Measurements from ENCODE around the gene DNMT1.
A peak's percentile ranks its signal among the peaks of the same experiment; 100 is the strongest.

The DNMT1 gene

GRCh38 chr19:10122045-10122444 is 72.7 kb downstream of the DNMT1 start:
- Histone ChIP-seq H3K27ac (ENCODE audit: low read length) (no peak overlapping the region), H3K27me3 (replicated peaks; ENCODE audit: insufficient read depth, low read length) (no peaks in the 10 kb centered on the region), H3K4me1 (ENCODE audit: low read length) (peaks cover 6% of the 10 kb centered on the region; the same call in 1 of the 2 replicates), H3K9ac (ENCODE audit: low read length) (no peak overlapping the region), H3K9me2 (replicated peaks; ENCODE audit: insufficient read depth, low read length) (no peaks in the 10 kb centered on the region), H4K20me1 (ENCODE audit: insufficient read depth, low read length) (no peaks in the 10 kb centered on the region), H3K79me2 (ENCODE audit: low read length) (peaks cover 23% of the 10 kb centered on the region), H3K4me2 (ENCODE audit: low read depth, low read length) (no peak overlapping the region), H3K9me3 (replicated peaks; ENCODE audit: insufficient read depth, low read length) (no peaks in the 10 kb centered on the region), H3K36me3 (replicated peaks; ENCODE audit: insufficient read depth, low read length) (0 out of 2 replicates have a peak, but pooled peaks cover 5% of the 10 kb centered on the region), H3F3A (ENCODE audit: insufficient read depth, low read length) (peaks cover 7% of the 10 kb centered on the region), H2AFZ (ENCODE audit: low read length) (no peak overlapping the region), H3K4me3 (ENCODE audit: low read length) (no peak overlapping the region)
- no peak for DNase-seq
- no peak for TF ChIP-seq EZH2phosphoT487 (IDR thresholded peaks at IDR 0.05; ENCODE audit: low read length)

GRCh38 chr19:10120538-10121189 is 74.1 kb downstream of the DNMT1 start:
- Histone ChIP-seq H3K9me3 (replicated peaks; ENCODE audit: insufficient read depth, low read length) (no peaks in the 10 kb centered on the region), H3K4me1 (ENCODE audit: low read length) (peaks cover 6% of the 10 kb centered on the region; the same call in 1 of the 2 replicates), H2AFZ (ENCODE audit: low read length) (no peak overlapping the region), H3F3A (ENCODE audit: insufficient read depth, low read length) (peaks cover 7% of the 10 kb centered on the region), H3K27me3 (replicated peaks; ENCODE audit: insufficient read depth, low read length) (no peaks in the 10 kb centered on the region), H3K9ac (ENCODE audit: low read length) (no peak overlapping the region), H3K36me3 (replicated peaks; ENCODE audit: insufficient read depth, low read length) (0 out of 2 replicates have a peak, but pooled peaks cover 5% of the 10 kb centered on the region), H3K79me2 (ENCODE audit: low read length) (peaks cover 30% of the 10 kb centered on the region), H3K9me2 (replicated peaks; ENCODE audit: insufficient read depth, low read length) (no peaks in the 10 kb centered on the region), H3K4me3 (ENCODE audit: low read length) (no peak overlapping the region), H3K27ac (ENCODE audit: low read length) (no peak overlapping the region), H3K4me2 (ENCODE audit: low read depth, low read length) (no peak overlapping the region), H4K20me1 (ENCODE audit: insufficient read depth, low read length) (no peaks in the 10 kb centered on the region)
- DNase-seq = no peak
- no peak for TF ChIP-seq EZH2 (optimal IDR thresholded peaks at IDR 0.05; ENCODE audit: low read depth, low read length)
- no peak for TF ChIP-seq EZH2phosphoT487 (IDR thresholded peaks at IDR 0.05; ENCODE audit: low read length)
- TF ChIP-seq CTCF (IDR thresholded peaks at IDR 0.05; ENCODE audit: low read length) = no peak

GRCh38 chr19:10118960-10119359 is 75.8 kb downstream of the DNMT1 start:
- H3K4me2 ChIP-seq (ENCODE audit: low read depth, low read length) = peak overlapping the region; percentile 94
- DNase-seq = no peak
- TF ChIP-seq CTCF (IDR thresholded peaks at IDR 0.05; ENCODE audit: low read length) = no peak
- no peak for TF ChIP-seq EZH2 (optimal IDR thresholded peaks at IDR 0.05; ENCODE audit: low read depth, low read length)
- TF ChIP-seq EZH2phosphoT487 (IDR thresholded peaks at IDR 0.05; ENCODE audit: low read length) = no peak
- no peaks in the 10 kb centered on the region for H3K27me3 ChIP-seq (replicated peaks; ENCODE audit: insufficient read depth, low read length)
- H3K27ac ChIP-seq (ENCODE audit: low read length) = peak overlapping the region; percentile 50; the same call in 1 of the 2 replicates
- H3K4me1 ChIP-seq (ENCODE audit: low read length) = peaks cover 6% of the 10 kb centered on the region; the same call in 1 of the 2 replicates
- peak overlapping the region; percentile 92 for H3K9ac ChIP-seq (ENCODE audit: low read length)
- peaks cover 30% of the 10 kb centered on the region for H3K79me2 ChIP-seq (ENCODE audit: low read length)
- H3F3A ChIP-seq (ENCODE audit: insufficient read depth, low read length) = peaks cover 8% of the 10 kb centered on the region
- peak overlapping the region; percentile 92 for H3K4me3 ChIP-seq (ENCODE audit: low read length)
- no peak overlapping the region for H2AFZ ChIP-seq (ENCODE audit: low read length)
- 0 out of 2 replicates have a peak, but pooled peaks cover 5% of the 10 kb centered on the region for H3K36me3 ChIP-seq (replicated peaks; ENCODE audit: insufficient read depth, low read length)
- no peaks in the 10 kb centered on the region for H4K20me1 ChIP-seq (ENCODE audit: insufficient read depth, low read length)
- H3K9me3 ChIP-seq (replicated peaks; ENCODE audit: insufficient read depth, low read length) = no peaks in the 10 kb centered on the region
- no peaks in the 10 kb centered on the region for H3K9me2 ChIP-seq (replicated peaks; ENCODE audit: insufficient read depth, low read length)

All from MM.1S (cell line).